GM21825 (cell line): ENCODE data around the gene INSR.
"Not testable (repeated sequence)": the region's sequence is repeated elsewhere in the genome, so short reads cannot be mapped to it uniquely, and the experiment has no call there.

ENCODE experiments used
- ATAC-seq: cut with Tn5 transposase; IDR thresholded peaks from one replicate; pipeline ENCODE4 v1.9.1; 2021; ENCODE audit warnings: mild to moderate bottlenecking, moderate library complexity; ENCODE audit not compliant: unreplicated experiment

The INSR gene

GRCh38 chr19:7226739-7227138 is 67.5 kb downstream of the INSR start:
- ATAC-seq = no peak

DNA sequence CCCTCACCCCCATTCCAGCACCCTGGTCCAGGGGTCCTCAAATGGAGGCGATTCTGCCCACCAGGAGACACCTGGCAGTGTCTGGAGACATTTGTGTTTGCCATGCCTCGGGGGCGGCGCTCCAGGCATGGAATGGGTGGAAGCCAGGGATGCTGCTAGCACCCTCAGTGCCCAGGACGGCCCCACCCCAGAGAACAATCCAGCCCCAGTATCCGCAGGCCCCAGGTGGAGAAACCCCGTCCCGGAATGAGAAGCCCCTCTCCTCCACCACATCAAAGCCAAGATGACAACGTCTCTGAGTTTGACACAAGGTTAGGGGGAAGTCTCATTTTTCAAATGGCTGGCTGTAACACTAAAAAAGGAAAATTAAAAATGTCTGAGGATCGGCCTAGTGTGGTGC is 68.5 kb downstream of the INSR start:
- ATAC-seq = no peak

- ATAC-seq = no peak
Observed at GRCh38 chr19:7224995-7225394, 69.2 kb downstream of the INSR start.

DNA sequence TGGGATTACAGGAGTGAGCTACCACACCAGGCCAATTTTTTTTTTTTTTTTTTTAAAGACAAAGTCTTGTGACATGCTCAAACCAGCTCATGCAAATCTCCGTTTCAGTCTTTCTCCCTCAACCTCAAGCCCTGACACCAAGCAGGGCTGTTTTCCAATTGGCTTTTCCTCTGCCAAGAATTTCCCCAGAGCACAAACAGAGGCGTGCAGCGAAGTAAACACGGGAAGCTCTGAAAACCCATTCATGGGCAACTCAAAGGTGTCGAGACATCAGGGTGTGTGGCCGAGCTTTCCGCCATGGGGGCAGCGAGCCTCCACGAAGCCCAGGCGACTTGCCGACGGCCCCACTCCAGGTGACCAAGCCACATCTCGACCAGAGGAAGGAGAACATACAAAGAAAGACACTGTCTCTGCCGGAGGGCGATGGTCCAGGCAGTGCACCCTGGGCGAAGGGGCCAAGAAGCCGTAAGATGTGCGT is 70.0 kb downstream of the INSR start:
- no peak for ATAC-seq

DNA sequence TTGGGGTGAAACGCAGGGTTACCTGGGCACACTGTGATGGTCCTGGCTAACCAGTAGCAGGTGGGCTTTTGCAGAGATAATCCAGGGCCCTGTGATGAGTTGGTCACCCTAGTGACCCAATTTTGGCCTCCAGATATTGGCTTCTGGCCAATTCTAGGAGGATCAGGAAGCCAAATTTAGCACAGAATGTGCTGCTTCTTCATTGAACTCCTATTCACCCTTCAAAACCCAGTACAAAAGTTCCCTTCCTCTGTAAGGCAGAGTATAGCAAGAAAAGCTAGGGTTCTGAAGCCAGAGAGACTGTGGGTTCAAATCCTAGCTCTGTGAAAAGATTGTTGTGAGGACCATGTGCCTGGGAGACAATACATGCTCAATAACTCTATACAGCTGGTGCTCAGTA is 70.8 kb downstream of the INSR start:
- no peak for ATAC-seq

DNA sequence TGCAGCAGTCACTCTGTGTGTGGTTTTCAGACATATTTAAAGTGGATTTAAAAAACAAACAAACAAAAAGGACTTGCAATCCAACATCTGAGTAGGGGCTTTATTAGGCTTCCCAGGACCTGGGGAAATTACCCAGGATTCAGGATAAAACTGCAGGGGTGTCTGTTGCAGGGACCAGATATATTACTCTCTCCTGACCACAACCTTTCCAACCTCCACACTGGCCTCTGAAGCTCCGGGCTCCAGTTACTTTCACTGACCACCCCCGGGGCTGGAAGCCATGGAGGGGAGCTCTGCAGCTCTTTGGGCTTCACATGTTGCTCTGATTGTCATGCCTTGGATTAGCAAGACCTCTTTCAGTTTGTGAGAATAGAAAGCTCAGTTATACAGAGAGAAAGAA is 75.2 kb downstream of the INSR start:
- ATAC-seq = no peak

DNA sequence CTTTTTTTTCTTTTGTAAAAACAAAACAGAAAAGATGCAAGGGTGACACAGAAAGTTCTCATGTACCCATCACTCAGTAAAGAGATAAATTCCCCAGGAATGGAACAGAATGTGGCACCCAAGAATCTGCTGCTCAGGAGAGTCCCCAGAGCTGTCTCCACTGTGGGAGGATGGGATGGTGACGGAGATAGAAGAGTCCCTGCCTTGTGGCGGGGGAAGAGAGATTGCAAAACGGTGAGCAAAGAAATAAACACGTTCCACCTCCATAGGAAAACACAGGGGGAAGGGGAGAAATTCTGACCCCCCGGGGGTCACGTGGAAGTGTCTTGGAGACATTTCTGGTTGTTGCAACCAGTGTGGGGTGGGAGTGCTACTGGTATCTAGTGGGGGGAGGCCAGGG is 76.4 kb downstream of the INSR start:
- no peak for ATAC-seq

- no peak for ATAC-seq
Observed at GRCh38 chr19:7216373-7216902, 77.8 kb downstream of the INSR start.

DNA sequence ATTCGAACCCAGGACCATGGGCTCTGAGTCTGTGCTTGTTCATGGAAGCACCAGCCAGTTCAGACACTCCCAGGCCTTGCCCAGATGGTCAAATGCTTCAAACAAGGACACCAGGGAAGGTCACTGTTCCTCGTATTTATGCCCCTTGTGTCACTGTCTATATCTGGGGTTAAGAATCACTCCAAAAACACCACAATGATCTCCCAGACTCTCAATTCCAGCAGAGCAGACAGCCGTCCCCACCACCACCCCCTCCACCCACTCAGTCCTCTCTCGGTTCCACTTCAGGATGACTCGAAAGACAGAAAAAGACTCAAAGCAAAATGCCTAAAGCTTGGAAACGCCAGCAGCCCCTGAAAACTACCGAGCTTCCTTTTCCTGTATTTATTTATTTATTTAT is 79.0 kb downstream of the INSR start:
- ATAC-seq = no peak

DNA sequence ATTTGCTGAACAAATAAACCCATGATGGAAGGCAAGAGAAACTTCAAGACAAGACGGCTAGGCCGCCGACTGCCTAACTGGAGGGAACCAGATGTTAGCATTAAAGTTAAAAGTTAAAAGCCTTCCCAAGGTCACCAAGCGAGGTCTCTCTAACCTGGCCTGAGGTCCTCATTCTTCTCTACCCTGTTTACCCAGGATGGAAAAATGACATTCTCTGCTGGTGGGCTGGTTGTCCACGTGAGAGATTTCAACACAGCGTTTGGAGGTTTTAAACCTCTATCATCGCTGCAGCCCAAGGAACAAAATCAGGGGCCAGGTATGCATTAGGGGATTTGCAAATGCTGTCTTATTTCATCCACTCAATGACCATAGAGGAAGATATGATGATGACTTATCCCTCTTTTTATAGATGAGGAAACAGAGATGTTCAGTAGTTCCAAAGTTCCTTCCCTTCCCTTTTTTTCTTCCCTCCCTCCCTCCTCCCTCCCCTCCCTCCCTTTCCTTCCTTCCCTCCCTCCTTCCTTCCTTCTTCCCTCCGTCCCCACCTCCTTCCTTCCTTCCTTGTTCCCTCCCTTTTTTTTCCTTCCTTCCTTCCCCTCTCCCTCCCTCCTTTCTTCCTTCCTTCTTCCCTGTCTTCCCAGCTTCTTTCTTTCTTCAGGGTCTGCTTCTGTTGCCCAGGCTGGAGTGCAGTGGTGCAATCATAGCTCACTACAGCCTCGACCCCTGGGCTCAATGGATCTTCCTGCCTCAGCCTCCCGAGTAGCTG is 79.7 kb downstream of the INSR start:
- no peak for ATAC-seq

DNA sequence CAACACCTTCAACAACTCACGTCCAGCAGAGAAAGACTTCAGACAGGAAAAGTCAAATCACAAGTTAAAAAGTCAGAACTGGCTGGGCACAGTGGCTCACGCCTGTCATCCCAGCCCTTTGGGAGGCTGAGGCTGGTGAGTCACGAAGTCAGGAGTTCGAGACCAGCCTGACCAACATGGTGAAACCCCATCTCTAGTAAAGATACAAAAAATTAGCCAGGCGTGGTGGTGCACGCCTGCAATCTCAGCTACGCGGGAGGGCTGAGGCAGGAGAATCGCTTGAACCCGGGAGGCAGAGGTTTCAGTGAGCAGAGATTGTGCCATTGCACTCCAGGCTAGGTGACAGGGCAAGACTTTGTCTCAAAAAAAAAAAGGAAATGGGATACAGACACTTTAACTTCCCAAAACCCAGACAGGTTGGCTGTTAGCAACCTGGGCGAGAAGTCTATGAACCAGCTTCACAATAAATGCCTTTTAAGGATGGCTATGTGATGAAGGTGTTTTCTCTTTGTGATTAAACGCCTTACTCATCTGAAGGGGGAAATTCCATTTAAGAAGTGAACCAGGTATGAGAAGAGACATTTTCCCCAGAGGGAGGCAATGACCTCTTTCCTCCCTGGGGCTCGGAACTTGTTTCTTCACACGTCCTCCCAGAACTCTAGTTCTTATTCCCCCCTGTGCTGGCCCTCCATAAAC is 80.4 kb downstream of the INSR start:
- ATAC-seq = no peak

GRCh38 chr19:7211191-7211951 is 82.8 kb downstream of the INSR start:
- ATAC-seq = no peak

GRCh38 chr19:7210359-7210758 is 83.9 kb downstream of the INSR start:
- ATAC-seq = no peak

DNA sequence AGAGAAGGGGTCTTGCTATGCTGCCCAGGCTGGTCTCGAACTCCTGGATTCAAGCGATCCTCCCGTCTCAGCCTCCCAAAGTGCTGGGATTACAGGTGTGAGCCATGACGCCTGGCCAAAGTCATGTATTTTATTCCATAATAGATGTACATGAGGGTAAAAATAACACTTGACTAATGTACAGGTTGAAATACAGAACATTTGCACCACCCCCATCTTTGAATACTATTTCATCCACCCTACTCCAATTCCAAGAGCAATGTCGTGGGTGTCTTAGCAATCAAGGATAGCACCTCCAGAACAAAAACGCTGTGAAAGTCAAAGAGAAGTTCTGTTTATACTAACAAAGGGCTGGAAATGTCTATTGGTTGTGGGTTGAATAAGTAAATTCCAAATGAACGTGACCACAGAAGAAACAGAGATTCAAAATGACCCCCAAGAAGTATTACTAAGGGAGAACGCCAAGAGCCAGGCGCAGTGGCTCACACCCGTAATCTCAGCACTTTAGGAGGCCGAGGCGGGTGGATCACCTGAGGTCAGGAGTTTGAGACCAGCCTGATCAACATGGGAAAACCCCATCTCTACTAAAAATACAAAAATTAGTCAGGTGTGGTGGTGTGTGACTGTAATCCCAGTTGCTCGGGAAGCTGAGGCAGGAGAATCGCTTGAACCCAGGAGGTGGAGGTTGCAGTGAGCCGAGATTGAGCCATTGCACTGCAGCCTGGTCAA is 84.5 kb downstream of the INSR start:
- not testable (repeated sequence) for ATAC-seq

DNA sequence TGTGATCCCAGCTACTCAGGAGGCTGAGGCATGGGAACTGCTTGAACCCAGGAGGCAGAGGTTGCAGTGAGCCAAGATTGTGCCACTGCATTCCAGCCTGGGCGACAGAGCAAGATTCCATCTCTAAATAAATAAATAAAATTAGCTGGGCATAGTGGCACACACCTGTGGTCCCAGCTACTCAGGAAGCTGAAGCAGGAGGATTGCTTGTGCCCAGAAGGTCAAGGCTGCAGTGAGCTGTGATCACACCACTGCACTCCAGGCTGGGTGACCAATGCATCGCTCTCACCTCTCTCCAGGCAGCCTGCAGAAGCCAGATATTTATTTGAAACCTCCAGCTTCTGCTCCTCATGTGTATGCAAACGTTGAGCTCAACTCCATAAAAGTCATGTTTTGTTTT is 85.2 kb downstream of the INSR start:
- not testable (repeated sequence) for ATAC-seq

- ATAC-seq = no peak
Observed at GRCh38 chr19:7203332-7203731, 90.9 kb downstream of the INSR start.

GRCh38 chr19:7202888-7203287 is 91.3 kb downstream of the INSR start:
- ATAC-seq = no peak

GRCh38 chr19:7200736-7201135 is 93.5 kb downstream of the INSR start:
- no peak for ATAC-seq

DNA sequence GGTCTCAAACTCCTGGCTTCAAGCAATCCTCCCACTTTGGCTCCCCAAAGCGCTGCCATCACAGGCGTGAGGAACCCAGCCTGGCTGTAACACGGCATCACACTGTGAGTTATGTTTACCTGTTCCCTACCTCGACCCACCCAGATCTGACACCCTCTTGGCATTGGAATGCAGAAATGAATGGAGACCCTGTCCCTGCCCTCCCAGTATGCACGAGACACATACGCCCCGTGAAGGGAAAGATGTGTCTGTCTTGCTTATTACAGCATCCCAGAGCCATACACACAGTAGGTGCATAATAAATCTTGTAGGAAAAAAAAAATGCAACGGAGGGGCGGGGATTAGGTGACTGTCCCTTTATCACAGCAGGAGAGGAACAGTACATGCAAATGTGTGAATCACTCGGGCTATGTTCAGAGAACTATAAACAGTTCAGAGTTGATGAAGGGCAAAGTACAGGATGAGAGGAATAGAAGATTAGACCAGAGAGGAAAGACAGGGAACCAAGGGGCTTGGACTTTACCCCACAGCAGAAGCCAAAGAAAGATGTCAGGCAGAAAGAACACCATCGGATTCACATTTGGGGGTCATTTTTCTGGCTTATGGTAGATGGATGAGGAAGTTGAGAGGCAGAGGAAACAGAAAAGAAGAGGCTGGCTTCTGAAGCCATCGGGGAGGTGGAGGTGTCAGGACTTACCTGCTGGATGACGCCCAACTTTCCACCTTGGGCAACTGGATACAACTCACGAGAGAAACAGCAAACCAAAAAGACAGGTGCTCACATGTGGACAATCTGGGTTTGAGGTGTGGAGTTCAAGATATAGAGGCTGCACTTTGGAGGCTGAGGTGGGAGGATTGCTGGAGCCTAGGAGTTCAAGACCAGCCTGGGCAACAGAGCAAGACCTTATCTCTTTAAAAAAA is 94.3 kb downstream of the INSR start:
- ATAC-seq = no peak
